GM12892 (cell line): Measurements from ENCODE around the gene SGSM1.

Experiments used
- POLR2A ChIP-seq: IDR thresholded peaks from 2 replicates; pipeline ENCODE4 v1.6.1; 2011; ENCODE audit warnings: low read depth, low read length, control low read depth
- POLR2AphosphoS5 ChIP-seq: IDR thresholded peaks from 2 replicates; pipeline ENCODE4 v1.6.1; 2011; ENCODE audit warnings: low read depth, low read length, control low read depth
- TAF1 ChIP-seq: IDR thresholded peaks from 2 replicates; pipeline ENCODE4 v1.6.1; 2011; ENCODE audit warnings: low read depth, mild to moderate bottlenecking, control low read depth, low read length, borderline replicate concordance

DNA sequence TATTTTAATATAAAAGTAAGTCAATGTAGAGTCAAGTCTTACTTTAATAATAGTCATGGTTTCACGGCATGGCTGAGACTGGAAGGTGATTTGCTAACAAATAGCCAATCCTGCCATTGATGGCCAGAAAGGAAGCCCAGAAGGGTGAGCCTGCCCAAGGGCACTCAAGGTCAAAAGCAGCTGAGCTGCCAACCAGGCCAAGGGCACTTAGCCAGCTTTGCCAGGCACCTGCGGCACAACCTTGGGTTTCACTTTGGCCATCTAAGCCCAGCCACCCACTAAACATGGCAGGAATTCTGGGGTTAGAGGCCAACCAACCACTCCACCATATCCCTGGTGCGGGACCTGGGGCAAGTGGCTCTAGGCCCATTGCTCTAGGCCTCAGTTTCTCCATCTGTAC is 136.3 kb downstream of the SGSM1 start:
- TF ChIP-seq POLR2AphosphoS5 (no peak), POLR2A (no peak), TAF1 (no peak)
